GM18526 (cell line): Measurements from ENCODE around the gene TRIM72.

Source experiments
- POLR2A ChIP-seq: IDR thresholded peaks from 3 replicates; pipeline ENCODE4 v1.6.1; 2011; ENCODE audit not compliant: insufficient read length; ENCODE audit errors: extremely low read depth

Gene TRIM72

DNA sequence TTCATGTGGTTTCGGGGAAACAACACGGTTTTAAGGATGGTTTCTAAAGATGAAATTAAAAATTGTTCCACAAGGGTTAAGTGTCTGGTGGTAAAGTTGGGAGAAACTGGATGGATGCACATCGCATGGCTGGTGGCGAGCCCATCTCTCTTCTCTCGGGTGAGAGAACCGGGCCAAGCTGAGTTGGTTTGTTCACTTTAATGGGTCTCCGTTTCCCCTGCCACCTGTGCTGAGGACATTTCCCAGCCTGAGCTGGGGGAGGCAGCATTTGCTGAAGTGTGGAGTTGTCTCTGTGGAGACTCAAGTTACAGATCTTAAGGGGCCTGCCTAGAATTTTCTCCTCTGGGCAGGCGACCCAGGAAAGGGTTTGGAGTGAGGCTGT, 26.1 kb upstream of the TRIM72 start:
- TF ChIP-seq POLR2A = no peak

DNA sequence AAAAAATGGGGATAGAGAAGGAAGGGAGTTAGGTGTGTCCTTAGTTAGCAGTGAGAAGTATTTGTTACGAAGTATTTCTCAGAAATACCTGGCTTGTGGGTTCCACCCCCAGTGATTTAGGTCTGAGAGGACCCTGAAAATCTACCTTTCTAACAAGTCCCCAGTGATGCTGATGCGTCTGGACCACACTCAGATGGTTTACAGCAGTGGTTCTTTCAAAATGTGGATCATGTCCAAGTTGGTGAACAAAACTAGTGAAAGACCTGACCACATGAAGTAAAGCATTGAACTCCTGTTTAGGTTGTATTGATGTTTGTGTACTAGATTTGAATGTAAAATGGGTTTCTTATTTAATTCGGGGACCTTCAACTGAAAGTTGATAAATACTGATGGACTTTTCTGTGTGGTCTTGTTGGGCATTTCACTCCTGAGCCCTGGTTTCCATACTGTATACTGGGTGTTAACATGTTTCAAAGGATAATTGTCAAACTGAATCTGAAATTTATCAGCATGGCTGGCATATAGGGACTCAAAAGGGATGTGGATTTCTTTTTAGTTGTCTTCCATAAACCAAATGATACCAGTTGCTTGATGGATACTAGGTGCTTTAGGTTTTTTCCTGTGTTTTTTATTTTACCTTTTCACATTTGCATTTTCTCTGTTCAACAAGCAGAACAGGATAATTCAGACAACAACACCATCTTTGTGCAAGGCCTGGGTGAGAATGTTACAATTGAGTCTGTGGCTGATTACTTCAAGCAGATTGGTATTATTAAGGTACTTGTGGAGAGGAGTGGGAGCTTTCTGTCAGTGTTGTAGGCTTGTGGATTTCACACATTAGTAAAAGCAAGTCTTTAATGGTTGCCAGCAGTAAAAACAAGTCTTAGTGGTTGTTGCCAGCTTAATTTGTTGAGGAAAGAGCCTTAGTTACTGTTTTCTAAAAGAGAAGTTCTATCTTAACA, 25.2 kb upstream of the TRIM72 start:
- TF ChIP-seq POLR2A = no peak

DNA sequence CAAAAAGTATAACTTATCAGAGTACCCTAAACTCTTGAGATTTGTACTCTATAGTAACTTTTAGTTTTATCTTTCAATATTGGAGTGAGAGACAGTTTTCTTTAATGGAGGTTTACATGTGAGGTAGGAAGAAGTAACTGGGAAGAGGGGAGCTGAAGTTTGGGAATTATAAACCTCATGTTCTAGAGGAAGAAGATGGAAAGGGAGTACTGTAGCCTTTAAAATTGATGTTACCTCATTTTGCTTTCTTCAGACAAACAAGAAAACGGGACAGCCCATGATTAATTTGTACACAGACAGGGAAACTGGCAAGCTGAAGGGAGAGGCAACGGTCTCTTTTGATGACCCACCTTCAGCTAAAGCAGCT, 24.5 kb upstream of the TRIM72 start:
- TF ChIP-seq POLR2A = no peak

DNA sequence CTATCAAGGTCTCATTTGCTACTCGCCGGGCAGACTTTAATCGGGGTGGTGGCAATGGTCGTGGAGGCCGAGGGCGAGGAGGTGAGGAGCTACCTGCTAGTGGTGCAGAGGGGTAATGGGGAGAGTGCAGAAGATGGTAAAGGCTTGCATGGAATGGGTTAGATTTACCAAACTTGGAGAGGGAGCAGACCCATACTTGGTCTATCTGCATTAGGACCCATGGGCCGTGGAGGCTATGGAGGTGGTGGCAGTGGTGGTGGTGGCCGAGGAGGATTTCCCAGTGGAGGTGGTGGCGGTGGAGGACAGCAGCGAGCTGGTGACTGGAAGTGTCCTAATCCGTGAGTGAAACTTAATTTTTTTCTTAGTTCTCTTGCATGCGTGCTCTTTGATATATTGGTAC, 23.9 kb upstream of the TRIM72 start:
- TF ChIP-seq POLR2A = peak; percentile 10

DNA sequence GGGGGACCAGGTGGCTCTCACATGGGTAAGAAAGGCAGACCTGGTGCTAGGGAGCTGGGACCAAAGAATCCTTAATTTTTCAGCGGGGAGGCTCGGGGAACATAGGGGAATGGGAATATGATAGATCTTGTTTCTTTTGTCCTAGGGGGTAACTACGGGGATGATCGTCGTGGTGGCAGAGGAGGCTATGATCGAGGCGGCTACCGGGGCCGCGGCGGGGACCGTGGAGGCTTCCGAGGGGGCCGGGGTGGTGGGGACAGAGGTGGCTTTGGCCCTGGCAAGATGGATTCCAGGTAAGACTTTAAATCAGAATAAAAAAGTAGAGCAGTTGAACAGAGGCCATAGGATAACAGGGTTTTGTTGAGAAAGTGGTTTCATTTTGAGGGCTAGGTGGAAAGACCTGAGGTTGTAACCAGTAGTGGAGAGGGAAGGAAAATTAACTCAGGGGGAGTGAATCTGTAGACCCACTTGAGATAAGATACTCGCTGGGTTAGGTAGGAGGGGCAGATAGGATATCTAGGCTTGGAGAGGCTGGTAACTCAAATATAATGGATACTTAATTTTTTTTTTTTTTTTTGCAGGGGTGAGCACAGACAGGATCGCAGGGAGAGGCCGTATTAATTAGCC, 23.0 kb upstream of the TRIM72 start:
- TF ChIP-seq POLR2A = no peak

DNA sequence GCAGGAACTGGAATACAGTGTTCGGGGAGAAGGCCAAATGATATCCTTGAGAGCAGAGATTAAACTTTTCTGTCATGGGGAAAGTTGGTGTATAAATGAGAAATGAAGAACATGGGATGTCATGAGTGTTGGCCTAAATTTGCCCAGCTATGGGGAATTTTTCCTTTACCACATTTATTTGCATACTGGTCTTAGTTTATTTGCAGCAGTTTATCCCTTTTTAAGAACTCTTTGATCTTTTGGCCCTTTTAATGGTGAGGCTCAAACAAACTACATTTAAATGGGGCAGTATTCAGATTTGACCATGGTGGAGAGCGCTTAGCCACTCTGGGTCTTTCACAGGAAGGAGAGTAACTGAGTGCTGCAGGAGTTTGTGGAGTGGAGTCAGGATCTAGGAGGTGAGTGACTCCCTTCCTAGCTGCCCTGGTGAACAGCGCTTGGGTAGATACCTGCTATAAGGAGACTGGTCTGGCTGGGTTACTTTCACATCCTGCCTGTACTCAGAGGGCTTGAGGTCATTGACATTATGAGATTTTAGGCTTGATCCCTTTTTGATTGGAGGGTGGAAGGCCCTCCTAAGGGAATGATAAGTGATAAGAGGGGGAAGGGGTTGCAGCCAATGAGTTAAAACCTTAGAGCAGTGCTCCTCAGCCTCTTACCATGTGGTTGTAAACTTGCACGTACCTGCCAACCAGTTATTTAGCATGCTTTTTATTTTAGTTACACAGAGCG, 22.1 kb upstream of the TRIM72 start:
- TF ChIP-seq POLR2A = no peak

DNA sequence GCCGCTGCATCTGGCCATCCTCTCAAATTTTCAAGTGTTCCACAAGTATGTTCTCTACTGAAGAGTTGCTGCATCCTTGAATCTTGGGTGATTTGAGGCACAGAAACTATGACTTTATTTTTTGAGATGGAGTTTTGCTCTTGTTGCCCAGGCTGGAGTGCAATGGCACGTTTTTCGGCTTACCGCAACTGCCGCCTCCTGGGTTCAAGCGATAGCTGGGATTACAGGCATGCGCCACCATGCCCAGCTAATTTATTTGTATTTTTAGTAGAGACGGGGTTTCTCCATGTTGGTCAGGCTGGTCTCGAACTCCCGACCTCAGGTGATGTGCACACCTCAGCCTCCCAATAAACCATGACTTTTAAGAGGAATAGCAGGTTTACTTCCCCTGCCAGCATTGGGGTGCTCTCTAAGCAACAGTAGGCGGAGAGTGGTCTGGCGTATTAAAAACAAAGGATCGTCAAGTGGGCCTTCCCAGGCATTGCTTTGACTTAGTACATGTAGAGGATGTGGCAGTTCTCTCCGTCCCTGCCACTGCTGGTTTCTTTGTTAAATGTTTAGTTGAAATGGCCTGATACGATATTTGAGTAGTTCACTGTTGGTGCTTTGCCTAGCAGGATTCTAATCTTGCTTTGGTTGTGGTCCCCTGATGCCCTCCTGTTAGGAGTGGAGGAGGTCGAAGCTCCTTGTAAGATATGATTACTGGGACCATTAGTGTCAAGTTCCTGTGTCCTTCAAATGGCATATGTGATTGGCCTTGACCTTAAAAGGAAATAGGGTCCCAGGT, 20.9 kb upstream of the TRIM72 start:
- TF ChIP-seq POLR2A = no peak

DNA sequence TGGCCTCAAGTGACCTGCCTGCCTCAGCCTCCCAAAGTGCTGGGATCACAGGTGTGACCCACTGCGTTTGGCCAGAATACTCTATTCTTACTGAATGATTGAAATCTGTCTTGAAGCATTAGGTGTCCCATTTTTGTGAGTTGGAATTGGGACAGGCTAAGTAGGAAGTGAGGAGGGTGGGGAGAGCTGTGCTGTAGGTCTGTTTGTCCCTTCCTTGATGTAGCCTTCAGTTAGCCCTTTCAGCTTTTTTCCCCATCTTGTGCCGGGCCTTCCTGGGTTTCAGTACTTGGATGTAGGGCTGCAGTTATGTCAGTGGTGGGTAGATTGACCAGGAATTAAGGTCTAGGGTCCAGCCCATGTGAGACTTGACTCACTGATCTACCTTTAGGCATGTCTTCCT, 20.0 kb upstream of the TRIM72 start:
- no peak for TF ChIP-seq POLR2A

DNA sequence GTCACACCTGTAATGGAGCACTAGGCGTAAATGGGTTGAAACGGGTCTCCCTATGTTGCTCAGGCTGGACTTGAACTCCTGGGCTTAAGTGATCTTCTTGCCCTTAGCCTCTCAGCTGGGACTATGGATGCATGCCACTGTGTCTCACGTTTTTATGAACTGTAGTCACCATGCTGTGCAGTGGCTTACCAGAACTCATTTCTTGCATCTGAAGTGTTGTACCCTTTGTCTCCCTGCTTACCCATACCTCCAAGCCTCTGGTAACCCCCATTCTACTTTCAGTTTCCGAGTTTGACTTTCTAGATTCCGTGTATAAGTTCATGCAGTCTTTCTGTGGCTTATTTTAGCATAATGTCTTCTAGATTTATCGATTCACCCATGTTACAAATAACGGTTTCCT, 19.0 kb upstream of the TRIM72 start:
- TF ChIP-seq POLR2A = no peak

DNA sequence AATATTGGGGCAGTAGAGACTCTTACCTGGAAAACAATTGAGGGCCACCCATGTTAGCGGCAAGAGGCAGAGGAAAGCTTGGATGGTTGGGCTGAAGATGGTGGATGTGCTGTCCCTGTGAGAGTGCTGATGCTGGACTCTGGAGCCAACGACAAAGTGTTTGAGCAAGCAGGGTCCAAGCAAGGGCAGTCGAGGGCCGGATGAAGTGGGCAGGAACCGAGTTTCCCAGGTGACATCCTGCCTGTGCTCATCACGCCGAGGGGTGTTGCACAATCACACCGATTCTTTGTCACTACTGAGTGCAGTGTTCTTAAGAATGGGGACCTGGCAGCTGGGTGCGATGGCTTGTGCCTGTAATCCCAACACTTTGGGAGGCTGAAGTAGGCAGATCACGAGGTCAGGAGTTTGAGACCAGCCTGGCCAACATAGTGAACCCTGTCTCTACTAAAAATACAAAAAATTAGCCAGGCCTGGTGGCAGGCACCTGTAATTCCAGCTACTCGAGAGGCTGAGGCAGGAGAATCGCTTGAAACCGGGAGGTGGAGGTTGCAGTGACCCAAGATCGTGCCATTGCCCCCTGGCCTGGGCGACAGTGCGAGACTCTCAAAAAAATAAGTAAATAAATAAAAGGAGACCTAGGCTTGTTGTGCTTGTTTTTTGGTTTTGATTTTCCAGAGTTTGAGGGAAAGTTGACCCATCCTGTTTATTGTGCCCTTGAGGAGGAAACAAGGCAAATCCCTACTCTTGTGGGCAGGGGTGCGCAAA, 17.4 kb upstream of the TRIM72 start:
- TF ChIP-seq POLR2A = no peak

DNA sequence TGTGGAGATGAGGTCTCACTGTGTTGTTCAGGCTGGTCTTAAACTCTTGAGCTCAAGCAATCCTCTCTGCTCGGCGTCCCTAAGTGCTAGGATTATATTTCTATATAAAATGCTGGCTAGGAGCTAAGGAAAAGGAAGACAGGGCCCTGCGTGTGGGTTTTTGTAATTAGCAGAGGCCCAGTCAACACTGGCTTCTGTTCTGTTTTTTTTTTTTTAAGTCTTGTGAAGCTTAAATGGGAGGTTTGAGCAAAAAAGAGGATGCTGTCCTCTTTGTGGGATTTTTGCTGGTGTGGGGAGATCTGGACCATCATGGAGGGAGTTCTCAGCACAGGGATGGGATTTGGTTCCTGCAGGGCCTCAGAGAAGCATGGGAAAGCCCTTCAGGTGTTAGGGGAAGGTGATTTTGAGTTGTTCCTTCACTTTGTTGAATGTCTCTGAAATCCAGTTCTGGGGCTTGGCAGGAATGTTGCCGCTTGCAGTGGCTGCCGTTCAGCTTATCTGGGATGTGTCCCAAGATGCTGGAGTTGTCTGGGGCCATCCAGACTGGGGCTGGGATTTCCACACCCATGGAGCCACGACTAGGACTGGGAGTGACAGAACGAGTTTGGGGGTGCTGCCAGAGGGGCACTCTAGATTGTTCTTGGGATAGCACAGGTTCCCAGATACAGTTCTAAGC, 15.6 kb upstream of the TRIM72 start:
- peak; percentile 32 for TF ChIP-seq POLR2A

DNA sequence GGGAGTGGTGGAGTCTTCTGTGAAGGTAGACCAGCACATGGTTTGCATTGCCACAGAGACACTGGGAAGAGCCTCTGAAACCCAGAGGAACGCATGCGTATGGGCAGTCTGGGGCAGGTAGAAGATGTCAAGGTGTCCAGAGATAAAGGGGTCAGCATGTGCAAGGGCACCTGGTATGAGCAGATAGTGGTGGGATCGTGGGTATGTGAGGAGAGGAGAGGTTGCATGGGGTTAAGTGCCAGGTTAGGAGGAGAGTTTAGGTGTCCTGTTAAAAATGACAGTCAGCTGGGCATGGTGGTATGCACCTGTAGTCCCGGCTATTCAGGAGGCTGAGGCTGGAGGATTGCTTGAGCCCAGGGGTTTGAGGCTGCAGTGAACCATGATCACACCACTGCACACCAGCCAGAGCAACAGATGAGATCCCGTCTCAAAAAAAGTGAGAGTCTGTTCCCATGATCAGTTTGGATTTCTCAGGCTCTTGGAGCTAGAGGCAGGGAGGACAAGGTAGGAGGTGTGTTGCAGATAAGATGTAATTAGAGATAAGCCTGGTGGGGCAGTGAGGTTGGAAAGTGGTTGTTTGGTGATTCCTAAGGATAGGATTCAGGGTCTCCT, 14.4 kb upstream of the TRIM72 start:
- no peak for TF ChIP-seq POLR2A

DNA sequence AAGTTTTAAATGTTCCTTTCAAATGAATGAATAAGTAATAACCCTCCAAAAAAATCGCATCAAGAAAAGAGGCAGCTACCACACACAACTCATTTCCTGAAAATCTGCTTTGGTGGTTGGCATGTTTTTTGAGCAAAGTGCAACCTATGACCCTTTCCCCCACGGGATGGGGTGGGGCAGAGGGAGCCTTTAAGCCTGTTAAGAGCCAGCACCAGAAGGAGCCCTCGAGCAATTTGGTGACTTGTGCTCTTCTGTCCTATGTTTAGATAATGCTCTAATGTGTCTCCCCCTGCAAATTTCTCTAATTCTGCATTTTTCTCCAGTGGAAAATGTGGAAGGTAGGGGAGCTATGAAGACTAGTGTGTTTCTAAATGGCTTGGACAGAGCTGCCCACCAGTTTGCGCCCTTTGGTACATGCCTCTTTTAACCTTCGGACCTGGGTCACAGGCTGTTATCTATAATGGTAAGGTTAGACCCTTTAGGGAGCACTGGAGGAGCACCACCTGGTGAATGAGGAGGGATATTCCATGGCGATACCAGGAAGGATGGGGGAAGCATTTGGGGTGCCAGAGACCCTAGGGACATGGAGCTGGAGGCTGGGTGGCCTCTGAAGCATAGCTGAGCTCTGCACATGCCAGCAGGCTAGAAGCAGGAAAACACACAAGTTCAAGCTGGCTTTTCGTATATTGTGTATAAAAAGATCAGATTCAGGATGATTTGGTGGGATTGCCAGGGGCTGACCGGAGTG, 12.9 kb upstream of the TRIM72 start:
- TF ChIP-seq POLR2A = no peak
